Liver (tissue), 3 donors: ENCODE results near the gene RARRES1.

ENCODE experiments used
- EGR1 ChIP-seq, 2 donors: IDR thresholded peaks; 2 replicates each; pipeline ENCODE4 v1.6.1; 2016 to 2018; ENCODE audit warnings: antibody characterized with exemption in 2 of 2, low read depth in 2 of 2
- RAD21 ChIP-seq, 2 donors: IDR thresholded peaks; 2 replicates each; pipeline ENCODE4 v1.6.1; 2016; ENCODE audit warnings: antibody characterized with exemption in 2 of 2, mild to moderate bottlenecking in 2 of 2
- TF ChIP-seq, protein P1 (sequence below): fragments of 150-350 bp; IDR thresholded peaks from 2 replicates; pipeline ENCODE4 v1.5.1; 2017; ENCODE audit warnings: improper control_type of control experiment, low read depth, low read length; ENCODE audit not compliant: missing input control
- donor health status: healthy.
- donor health status: healthy.

DNA sequence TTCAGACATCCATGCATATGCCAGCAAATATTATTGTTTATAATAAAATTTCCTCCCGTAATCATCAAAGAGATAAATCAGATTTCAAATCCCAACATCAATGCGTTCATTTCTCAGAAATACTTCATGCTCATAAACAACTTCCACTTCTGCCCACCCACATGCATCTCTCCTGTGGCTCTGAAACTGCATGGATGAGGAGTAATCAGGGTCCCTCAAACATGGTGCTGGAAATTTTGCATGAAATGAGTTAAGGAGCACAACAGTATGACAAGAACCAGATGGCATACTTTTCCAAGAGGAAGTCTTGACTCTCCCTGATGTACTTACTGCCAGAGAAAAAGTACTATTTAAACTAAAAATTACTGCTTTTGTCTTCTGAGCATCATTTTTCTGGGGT, 42.7 kb upstream of the RARRES1 start:
- TF ChIP-seq, protein P1, sequence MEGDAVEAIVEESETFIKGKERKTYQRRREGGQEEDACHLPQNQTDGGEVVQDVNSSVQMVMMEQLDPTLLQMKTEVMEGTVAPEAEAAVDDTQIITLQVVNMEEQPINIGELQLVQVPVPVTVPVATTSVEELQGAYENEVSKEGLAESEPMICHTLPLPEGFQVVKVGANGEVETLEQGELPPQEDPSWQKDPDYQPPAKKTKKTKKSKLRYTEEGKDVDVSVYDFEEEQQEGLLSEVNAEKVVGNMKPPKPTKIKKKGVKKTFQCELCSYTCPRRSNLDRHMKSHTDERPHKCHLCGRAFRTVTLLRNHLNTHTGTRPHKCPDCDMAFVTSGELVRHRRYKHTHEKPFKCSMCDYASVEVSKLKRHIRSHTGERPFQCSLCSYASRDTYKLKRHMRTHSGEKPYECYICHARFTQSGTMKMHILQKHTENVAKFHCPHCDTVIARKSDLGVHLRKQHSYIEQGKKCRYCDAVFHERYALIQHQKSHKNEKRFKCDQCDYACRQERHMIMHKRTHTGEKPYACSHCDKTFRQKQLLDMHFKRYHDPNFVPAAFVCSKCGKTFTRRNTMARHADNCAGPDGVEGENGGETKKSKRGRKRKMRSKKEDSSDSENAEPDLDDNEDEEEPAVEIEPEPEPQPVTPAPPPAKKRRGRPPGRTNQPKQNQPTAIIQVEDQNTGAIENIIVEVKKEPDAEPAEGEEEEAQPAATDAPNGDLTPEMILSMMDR, result no peak
- TF ChIP-seq EGR1 (IDR thresholded peaks at IDR 0.05; ENCODE audit: low read depth in 2 of 2), result no peak
- TF ChIP-seq RAD21 (IDR thresholded peaks at IDR 0.05), result no peak
